ENCODE results near the gene ATP5F1C. TPM values are rescaled to one million over a fixed set of nuclear protein-coding genes. Genes with fewer than 3 reads are reported as not detected.

Gene ATP5F1C
- total RNA-seq: 276 and 287 TPM in 2 replicates

DNA sequence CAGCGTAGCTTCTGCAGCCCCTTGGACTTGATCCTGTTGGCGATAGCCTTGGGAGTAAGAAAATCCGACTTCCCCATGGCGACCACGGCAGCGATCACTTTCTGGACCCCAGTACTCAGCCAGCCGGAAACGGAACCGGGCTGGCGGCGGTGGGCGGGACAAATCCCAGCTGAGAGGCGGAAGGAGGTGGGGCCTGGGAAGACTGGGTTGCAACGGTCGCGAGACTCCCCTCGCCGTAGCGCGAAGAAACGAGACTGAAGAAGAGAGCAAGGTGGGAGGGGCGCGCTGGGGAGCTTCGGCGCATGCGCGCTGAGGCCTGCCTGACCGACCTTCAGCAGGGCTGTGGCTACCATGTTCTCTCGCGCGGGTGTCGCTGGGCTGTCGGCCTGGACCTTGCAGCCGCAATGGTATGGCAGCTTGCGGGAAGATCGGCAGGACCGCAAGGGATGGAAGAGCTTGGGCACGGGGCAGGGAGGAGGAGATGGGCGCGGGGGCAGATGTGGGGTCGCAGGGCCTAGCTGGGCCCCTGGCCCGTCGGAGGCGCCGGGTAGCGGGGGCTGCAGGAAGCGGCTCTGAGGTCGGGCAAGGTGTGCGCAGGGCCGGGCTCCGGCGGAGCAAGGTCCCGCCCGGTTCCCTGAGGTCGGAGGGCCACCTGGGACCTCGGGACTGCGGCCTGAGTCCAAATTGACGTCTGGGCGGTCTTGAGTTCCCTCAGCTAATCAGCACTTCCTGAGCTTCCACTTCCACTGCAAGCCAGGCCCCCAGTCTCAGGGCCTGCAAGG is at the start of gene ATP5F1C, which contains the start of gene KIN:
Gene ATP5F1C, plus strand, starts transcription at position 321 of the 782 bp plus-strand sequence. Its CDS starts 31 bp downstream, at position 352.
Gene KIN, minus strand, starts transcription at position 137 of the 782 bp plus-strand sequence. Its CDS starts 60 bp downstream, at position 77.

DNA sequence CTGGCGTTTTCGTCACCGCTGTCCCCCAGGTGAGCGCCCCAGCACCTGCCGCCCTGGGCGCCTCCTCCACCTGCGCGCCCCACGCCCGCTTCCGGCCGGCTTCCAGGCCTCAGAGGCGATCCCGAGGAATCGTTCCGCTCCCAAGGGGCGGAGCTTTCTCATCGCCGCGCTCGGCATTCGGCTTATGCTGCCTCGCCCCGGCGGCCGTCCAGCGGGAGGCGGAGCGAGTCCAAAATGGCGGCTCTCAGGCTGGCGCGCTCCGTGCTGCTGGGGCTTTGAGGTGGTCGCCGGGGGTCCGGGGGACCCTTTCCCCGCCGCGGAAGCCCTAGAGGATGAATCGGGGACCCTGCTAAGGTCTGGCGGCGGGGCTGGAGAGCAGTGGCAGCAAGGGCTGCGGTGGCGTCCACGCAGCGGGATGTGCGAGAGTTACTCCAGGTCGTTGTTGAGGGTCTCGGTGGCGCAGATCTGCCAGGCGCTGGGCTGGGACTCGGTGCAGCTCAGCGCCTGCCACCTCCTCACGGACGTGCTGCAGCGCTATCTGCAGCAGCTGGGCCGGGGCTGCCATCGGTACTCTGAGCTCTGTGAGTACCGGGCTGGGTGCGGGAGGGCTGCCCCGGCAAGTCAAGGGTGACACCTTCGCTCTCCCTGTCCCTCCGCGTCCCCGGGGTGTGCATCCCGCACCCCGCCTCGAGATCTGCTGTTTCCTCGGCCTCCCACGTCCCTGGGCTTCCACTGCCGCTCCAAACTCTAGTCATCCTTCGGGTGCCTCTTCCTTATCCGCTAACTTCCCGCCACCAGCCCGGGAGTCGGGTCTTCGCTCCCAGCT is 30.5 kb downstream of the ATP5F1C start, which contains the start of gene TAF3:
Gene TAF3, plus strand, starts transcription at position 211 of the 826 bp plus-strand sequence. Its CDS starts 205 bp downstream, at position 416.

Other genes with a start within 250 kb of the ATP5F1C start
- gene ITIH5, start 121.2 kb upstream of the ATP5F1C start, total RNA-seq: 0.15 and 0.67 TPM in 2 replicates
- not detected in 2 replicates for gene ITIH2, start 84.9 kb upstream of the ATP5F1C start, total RNA-seq
- 4.5 and 10.1 TPM in 2 replicates for gene KIN, start 184 bp upstream of the ATP5F1C start, total RNA-seq
- gene TAF3, start 30.3 kb downstream of the ATP5F1C start, total RNA-seq: 2.2 and 2.4 TPM in 2 replicates

Measured in bronchus fibroblast of lung (primary cell).